GM12891 (cell line): ENCODE measurements around the gene LAPTM5.

Source experiments
- POLR2A ChIP-seq: IDR thresholded peaks from 2 replicates; pipeline ENCODE4 v1.6.1; 2011; ENCODE audit warnings: low read depth, low read length, control low read depth
- POLR2AphosphoS5 ChIP-seq: IDR thresholded peaks from 2 replicates; pipeline ENCODE4 v1.6.1; 2011; ENCODE audit warnings: low read depth, low read length, control low read depth
- POU2F2 ChIP-seq: IDR thresholded peaks from 2 replicates; pipeline ENCODE4 v1.6.1; 2011; ENCODE audit warnings: low read depth, mild to moderate bottlenecking, control low read depth, low read length, moderate library complexity

DNA sequence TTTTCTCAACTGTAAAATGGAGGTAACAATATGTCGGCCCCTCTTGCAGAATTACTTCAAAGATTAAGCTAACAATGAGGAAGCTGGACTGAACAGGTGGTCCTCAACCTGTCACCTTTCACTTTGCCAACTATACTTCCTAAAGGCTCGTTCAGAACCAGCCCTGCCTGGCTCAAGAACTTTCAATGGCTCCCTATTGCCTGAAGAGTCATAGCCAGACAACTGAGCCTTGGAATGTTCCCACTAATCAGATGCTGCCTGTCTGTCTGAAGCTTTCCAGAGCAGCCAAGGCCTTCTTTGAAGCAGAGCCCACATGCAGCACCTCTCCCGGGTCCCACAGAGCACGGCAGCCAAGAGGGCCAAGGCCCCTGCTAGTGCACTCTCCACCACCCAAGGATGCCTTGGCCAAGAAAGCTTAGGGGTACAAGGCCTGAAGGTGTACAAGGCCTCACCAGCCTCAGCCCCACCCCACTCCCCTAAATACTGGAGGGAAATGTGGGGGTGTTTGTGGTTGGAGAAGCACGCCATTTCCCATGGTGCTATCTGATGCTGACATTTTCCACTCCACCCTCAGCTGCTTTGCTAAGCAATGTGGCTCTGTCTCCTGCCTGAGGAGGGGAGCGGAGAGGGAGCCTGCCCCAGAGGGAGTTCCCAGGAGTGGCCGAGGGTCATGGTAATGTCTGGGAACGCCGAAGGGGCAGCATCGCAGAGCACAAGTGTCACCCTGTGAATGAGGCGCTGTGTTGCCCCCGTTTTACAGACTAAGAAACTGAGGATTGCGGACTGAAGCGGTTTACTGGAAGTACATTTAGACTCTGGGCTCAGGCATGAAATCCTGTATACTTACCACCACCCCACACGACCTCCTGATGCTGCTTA lies 8.2 kb upstream of the LAPTM5 start:
- TF ChIP-seq POLR2A (no peak; the same call in 1 of the 2 replicates), POLR2AphosphoS5 (0 out of 2 replicates have a peak, but pooled peaks have one; percentile 20), POU2F2 (no peak)
